Measurements from ENCODE around the gene SYNDIG1.

DNA sequence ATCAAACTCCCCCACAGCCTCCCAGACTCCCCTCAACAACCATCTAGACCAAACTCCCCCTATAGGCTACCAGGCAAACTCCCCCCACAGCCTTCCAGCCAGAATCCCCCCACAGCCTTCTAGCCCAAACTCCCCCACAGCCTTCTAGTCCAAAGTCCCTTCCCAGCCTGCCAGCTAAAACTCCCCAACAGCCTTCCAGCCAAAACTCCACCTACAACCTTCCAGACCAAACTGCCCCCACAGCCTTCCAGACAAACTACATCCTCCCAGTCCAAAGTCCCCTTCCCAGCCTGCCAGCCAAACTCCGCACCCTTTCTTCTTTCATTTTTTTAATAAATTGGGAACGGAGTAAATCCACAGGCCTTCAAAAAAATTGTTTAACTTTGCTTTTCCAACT, 37.4 kb upstream of the SYNDIG1 start:
- TF ChIP-seq CTCF (IDR thresholded peaks at IDR 0.05) (no peak), EZH2 (IDR thresholded peaks at IDR 0.05; ENCODE audit: borderline replicate concordance, insufficient read depth, low read depth, low read length, poor library complexity, severe bottlenecking) (no peak)
